ENCODE measurements around the gene RFWD3.

GRCh38 chr16:74575175-74575806 is 91.4 kb downstream of the RFWD3 start:
- TF ChIP-seq CTCF (IDR thresholded peaks at IDR 0.05) (no peak), POLR2A (IDR thresholded peaks at IDR 0.05) (no peak)
